ENCODE measurements around the gene VPS37D. TPM values are rescaled to one million over a fixed set of nuclear protein-coding genes. Genes with fewer than 3 reads are reported as not detected.

Gene VPS37D
- total RNA-seq, 1 experiment from 2014 or later, result 4.7 TPM

- no peak for DNase-seq (ENCODE audit: low read depth)
Observed at GRCh38 chr7:73680501-73680900, 12.9 kb downstream of the VPS37D start.

GRCh38 chr7:73681031-73681430, 13.4 kb downstream of the VPS37D start:
- peak; percentile 28 for DNase-seq (ENCODE audit: low read depth)

- DNase-seq (ENCODE audit: low read depth), result no peak
Observed at GRCh38 chr7:73682745-73683055, 15.1 kb downstream of the VPS37D start.

- peak; percentile 90 for DNase-seq (ENCODE audit: low read depth)
Observed at GRCh38 chr7:73683056-73683787, 15.6 kb downstream of the VPS37D start, which contains the start of the genes BUD23 and DNAJC30. BUD23 (plus strand) TSS chr7:73683597; CDS start chr7:73683626, 29 bp downstream. DNAJC30 (minus strand) TSS chr7:73683453; CDS start chr7:73683423, 30 bp downstream.

- DNase-seq (ENCODE audit: low read depth), result no peak
Observed at GRCh38 chr7:73683788-73684693, 16.4 kb downstream of the VPS37D start.

- DNase-seq (ENCODE audit: low read depth), result no peak
Observed at GRCh38 chr7:73685311-73685710, 17.7 kb downstream of the VPS37D start.

- no peak for DNase-seq (ENCODE audit: low read depth)
Observed at GRCh38 chr7:73688288-73688687, 20.7 kb downstream of the VPS37D start.

- no peak for DNase-seq (ENCODE audit: low read depth)
Observed at GRCh38 chr7:73690646-73691045, 23.0 kb downstream of the VPS37D start.

- DNase-seq (ENCODE audit: low read depth), result no peak
Observed at GRCh38 chr7:73696372-73696771, 28.7 kb downstream of the VPS37D start.

GRCh38 chr7:73698410-73698809, 30.8 kb downstream of the VPS37D start:
- no peak for DNase-seq (ENCODE audit: low read depth)

- no peak for DNase-seq (ENCODE audit: low read depth)
Observed at GRCh38 chr7:73699370-73700068, 31.9 kb downstream of the VPS37D start.

- no peak for DNase-seq (ENCODE audit: low read depth)
Observed at GRCh38 chr7:73700069-73700423, 32.4 kb downstream of the VPS37D start.

- no peak for DNase-seq (ENCODE audit: low read depth)
Observed at GRCh38 chr7:73700581-73701134, 33.0 kb downstream of the VPS37D start.

GRCh38 chr7:73701357-73701995, 33.8 kb downstream of the VPS37D start:
- peak; percentile 61 for DNase-seq (ENCODE audit: low read depth)

- no peak for DNase-seq (ENCODE audit: low read depth)
Observed at GRCh38 chr7:73702226-73702625, 34.6 kb downstream of the VPS37D start.

GRCh38 chr7:73702665-73703064, 35.0 kb downstream of the VPS37D start:
- DNase-seq (ENCODE audit: low read depth), result no peak

- no peak for DNase-seq (ENCODE audit: low read depth)
Observed at GRCh38 chr7:73703225-73703624, 35.6 kb downstream of the VPS37D start.

GRCh38 chr7:73703757-73704639, 36.4 kb downstream of the VPS37D start:
- DNase-seq (ENCODE audit: low read depth), result no peak

GRCh38 chr7:73704640-73705550, 37.3 kb downstream of the VPS37D start:
- peak; percentile 94 for DNase-seq (ENCODE audit: low read depth)
